HL-60 (cell line): ENCODE results near the gene PHKA1.

ENCODE experiments used
- CTCF ChIP-seq: IDR thresholded peaks from one replicate; pipeline ENCODE4 v1.5.1; 2011; ENCODE audit warnings: low read length, control low read depth, inconsistent platforms; ENCODE audit not compliant: insufficient read depth
- POLR2AphosphoS5 ChIP-seq: IDR thresholded peaks from 2 replicates; pipeline ENCODE4 v1.6.1; 2012; ENCODE audit warnings: low read depth
- REST ChIP-seq: IDR thresholded peaks from 2 replicates; pipeline ENCODE4 v1.6.1; 2012; ENCODE audit warnings: low read depth; ENCODE audit not compliant: insufficient replicate concordance

GRCh38 chrX:72568406-72569092 is 145.6 kb downstream of the PHKA1 start:
- TF ChIP-seq POLR2AphosphoS5 (no peak), CTCF (no peak), REST (no peak)
